HG03378 (cell line): ENCODE data around the gene TTLL12.

ENCODE experiments used
- ATAC-seq: cut with Tn5 transposase; IDR thresholded peaks from one replicate; pipeline ENCODE4 v1.9.1; 2021; ENCODE audit warnings: mild to moderate bottlenecking, moderate library complexity; ENCODE audit not compliant: unreplicated experiment

Gene TTLL12

DNA sequence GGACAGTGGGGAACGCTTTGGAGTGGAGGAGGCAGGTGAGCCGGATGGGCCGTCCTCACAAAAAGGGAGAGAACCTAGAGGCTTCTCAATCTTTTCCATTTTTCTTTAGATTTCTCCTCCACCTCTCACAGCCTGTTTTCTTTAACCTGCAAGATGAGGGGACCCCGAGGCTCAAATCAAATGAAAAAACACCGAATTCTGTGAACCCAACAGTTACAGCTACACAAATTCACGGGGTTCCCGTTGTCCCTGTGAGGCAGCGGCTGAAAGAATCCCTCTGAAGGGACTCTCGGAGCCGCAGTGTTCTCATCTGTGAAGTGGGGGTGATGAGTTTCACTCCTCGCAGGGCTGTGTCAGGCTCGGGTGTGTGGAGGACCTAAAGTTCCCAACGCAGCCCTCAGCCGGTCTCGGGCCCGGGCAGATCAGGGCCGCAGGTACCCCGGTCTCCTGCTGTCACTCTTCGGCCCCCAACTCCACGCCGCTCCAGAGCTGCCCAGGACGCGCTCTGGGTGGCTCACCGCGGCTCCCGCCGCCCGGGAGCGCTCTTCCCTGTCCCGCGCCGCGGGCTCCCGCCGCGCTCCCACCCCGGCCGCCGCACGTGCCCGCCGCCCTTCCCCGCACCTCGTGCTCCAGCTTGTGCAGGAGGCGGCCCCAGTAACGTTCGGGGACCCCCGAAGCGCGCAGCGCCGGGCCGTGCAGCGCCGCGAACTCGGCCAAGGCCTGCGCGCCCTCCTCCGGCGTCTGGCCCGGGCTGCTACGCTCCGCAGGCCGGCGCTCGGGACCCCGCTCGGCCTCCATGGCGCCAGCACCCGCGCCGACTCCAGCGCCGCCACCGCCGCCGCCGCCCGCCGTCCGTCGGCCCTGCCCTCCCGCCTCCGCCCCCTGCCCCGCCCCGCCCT is at the start of gene TTLL12:
TTLL12 (minus strand) TSS at position 863 of the 899 bp plus-strand sequence; CDS start at position 798, 65 bp downstream.
- ATAC-seq, result no peak

DNA sequence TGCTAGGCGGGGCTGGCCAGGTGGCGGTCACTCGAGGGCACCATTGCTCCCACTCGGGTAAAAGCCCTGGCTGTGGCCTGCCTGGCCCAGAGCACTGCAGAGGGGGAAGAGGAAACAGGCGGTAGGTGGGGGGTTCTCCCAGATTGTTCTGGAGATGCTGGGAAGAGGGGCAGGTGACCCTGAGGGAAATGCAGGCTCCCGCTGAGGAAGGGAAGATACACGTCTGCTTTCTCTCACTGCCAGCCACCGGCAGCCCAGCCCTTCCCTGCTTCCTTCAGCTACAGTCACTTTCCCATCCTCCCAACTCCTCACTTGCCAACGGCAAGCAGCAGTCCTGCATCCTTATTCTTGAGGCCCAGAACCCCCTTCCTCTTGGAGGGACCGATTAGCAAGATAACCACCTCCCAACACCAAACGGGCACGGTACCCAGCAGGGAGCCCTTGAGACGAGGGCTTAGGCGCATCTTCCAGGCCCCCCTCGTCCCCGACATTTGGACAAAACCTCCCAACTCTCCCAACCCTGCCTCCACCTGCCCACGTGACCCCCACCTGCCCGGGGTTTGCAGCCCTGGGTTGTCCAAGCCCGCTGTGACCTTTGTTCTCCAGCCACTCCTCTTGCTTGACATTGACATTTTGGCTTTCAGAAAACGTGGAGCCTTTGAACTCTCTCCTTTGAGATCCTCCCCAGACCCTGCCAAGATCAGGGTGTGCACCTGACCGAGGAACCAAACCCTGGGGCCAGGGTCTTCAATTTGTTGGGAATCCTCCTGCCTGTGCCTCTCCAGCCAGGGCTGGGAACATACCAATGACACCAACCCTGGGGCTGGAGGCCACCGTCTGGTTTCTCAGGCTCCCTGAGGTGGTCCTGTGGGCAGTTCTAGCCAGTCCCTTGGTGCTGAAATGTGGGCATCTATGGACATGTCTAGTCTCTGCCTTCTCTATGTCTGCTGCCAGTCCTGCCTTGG is 48.8 kb upstream of the TTLL12 start:
- no peak for ATAC-seq

DNA sequence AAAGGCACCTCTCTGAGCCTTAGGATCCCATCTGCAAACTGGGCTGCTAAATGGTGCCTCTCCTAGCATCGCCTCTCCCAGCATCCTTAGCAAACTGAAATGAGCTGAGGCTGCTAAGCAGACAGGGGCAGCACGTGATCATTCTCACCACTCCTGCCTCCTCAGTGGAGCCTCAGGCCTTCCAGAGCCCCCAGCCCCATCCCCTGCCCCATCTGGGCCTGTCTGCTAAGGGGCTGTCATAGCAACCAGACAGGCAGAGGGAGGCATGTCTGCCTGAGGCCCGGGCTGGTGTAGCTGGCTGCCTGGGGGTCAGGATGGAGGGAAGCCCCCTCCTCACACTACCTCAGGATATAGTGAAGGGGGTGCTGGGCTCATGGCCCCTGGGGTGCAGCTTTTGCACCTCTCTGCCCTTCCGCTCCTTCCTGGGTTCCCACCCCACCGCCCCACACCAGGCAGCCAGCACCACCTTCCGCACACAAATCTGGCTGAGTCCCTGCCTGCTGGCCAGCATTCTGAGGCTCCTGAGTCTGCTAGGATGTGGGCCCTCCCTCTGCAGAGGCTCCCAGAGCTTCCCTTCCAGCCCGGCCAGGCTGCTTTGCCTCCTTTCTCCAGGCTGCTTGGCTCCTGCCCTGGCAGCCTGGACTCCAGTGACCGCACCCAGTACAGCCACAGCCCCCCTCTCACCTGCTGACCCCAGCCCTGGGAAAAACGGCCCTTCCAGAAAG is 47.5 kb upstream of the TTLL12 start:
- no peak for ATAC-seq

DNA sequence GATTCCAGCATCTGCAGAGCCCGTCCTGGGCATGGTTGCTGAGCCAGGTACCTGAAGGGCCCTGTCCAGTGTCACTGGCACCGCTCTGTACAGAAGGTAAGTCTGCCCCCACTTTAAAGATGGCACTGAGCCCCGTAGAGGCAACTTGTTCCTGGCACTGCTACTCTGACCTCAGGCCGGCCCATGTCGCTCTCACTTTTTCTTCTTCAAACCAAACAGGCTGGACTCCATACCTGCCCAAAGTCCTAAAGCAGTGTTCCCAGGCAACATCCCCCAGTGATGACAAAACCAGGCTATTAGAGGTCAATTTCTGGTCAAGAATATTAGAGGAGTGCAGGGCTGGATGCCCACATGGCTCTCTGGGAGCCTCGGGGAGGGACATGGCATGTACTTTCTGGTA is 46.6 kb upstream of the TTLL12 start:
- no peak for ATAC-seq

DNA sequence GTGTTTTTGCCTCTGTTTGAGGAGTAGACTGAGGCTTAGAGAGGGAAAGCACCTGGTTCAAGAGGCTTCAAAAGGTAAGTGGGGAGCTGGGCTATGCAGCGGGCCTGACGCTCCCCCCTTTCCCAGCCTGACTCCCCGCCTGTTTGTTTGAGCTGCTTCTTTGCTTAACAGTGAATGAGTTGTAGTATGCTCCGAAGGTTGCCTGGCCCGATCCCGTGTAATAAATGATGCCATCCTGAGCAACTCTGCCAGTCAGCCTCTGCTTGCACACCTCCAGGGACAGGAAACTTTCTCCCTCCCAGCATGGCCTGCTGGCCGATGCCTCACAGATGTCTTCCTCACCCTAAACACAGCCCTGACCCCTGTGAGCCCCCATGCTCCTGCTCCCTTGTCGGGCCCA is 45.5 kb upstream of the TTLL12 start:
- no peak for ATAC-seq

DNA sequence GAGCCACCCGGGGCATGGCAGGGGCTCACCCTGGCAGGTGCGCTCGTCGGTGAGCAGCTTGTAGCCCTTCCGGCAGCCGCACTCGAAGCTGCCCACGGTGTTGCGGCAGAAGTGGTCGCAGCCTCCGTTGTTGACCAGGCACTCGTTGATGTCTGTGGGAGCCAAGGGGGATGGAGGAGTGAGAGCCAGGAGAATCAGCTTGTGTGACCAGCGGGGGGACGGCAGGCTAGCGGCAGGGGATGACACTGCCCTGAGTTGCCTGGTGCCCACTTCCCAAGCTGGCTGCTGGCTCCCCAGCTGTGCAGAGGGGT is 44.7 kb upstream of the TTLL12 start:
- no peak for ATAC-seq

DNA sequence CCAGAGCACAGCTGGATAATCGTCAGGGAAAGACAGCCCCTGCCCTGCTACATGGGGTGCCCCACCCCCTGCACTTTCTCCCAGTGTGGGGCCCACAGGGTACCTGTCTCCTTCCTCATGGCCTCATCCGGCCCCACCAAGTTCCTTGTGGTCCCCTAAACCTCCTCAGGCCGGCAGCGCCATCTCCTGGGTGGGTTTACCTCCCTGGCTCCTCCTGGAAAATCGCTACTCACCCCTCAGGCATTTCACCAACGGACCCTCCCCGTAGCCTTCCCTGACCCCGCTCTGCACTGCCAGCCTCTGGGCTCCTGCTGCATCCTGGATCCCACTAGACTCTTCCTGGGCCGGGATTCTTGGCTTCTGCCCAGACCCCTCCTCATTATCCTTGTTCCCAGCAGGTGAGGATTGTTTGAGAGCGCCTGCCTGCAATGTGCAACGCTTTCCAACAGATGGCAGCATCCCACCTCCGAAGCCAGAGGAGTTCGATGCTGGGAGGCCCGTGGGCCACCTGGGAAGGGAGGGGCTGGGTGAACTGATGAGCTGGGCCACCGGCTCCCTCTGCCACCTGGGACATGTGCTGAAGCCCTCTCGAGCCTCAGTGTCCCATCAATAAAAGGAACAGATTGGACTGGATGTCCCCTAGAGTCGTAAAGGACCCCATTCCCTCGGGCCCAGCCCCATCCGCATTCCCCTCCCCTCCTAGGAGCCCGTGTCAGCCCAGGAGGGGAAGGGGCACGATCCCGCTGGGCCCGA is 44.2 kb upstream of the TTLL12 start:
- no peak for ATAC-seq

DNA sequence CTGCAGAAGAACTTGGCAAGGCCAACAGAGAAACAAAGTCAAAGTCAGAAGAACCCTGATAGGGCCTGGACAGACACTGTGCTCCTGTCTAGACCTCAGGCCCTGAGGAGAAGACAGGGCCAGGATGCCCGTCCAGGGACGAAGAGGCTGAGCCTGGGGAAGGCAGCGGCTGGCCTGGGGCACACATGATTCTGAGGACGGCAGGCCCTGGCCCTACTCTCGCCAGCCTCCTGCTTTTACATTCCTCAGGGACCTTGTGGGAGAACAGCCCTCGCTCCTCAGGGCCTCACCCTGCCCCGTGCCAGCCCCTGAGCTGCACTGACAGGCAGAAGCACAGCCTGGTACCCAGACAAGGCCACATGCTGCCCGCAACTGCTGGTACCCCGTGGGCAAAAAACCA is 43.6 kb upstream of the TTLL12 start:
- no peak for ATAC-seq

DNA sequence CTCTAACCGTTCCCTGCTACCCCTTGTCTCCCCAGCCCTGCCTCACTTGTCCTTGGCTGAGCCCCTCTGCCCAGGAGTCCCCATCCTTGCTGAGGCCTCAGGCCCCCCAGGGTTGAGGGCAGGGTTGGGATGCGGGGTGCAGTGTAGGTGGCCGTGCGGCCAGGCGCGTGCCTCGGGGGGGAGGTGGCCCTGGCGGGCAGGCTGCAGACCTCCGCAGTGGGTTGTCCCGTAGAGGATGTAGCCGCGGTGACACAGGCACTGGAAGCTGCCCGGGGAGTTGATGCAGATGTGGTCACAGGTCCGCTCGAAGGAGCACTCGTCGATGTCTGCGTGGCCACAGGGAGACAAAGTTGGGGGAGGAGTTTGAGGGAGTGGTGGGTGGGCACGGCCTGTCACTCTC is 41.9 kb upstream of the TTLL12 start:
- ATAC-seq, result no peak

DNA sequence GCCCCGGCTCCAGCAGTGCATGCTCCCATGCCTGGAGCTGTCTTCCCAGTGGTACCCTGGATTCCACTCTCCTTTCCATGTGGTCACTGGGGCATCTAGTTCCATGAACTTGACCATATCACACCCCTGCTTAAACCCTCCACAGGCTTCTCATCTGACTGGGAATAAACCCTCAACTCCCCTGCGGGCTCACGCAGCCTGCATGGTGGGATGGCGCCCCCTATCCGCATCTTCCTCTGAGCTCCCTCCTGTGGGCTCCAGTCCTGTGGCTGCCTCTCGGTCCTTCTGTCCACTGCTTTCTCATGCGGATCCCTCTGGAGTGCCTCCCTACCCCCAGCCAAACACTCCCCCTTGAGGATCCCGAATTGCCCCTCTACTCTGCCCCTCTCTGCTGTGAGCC is 41.4 kb upstream of the TTLL12 start:
- no peak for ATAC-seq

DNA sequence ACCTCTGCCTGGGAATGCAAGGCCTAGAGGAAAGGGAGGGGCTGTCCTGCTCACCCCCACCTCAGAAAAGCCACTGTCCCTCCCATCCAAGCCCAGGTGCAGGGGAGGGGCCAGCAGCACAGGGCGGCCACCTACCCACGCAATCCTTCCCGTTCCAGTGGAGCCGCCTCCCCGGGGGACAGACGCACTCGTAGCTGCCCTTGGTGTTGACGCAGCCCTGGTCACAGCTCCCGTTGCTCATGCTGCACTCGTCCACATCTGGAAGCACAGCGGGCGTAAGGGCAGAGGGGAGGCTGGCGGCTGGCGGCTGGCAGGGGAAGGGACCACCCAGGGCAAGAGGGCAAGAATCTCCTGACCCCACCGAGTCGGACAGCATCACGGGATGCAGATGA is 40.3 kb upstream of the TTLL12 start:
- ATAC-seq, result no peak

DNA sequence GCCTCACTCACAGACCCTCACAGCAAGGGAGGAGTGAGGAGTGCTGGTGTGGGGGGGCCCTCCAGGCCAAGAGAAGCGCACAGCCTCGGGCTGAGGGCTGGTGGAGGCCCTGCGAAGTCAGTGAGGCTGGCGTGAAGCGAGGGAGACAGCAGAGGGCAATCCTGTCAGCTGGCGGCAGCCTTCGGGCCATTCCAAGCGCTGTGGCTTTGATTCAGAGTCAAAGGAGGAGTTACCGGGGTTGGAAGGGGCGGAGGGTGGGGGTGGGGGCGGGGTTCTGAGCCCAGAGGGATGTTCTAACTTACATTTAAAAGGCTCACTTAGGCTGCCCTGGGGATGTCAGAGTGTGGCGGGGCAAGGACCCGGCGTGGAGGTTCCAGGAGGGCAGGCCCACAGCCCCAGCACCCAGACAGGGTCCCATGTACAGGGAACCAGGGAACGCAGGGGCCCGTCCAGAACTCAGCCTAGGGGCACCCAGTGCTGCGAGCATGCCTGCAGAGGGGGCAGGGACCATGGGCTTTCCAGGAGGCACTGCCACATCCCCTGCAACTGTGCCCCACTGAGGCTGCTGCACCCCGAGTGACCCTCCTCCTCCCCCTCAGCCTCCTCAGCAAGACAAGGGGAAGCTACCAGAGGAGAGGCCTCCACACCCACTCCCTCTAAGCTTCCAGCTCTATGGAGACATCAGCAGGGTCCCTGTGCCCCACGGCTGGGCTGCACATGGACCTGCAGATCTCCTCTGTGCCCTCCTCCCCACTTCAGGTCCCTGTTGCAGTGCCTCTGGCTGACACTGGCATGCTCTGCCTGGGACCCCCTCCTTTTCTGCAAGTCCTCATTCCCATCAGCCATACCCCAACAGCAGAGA is 39.7 kb upstream of the TTLL12 start:
- no peak for ATAC-seq

DNA sequence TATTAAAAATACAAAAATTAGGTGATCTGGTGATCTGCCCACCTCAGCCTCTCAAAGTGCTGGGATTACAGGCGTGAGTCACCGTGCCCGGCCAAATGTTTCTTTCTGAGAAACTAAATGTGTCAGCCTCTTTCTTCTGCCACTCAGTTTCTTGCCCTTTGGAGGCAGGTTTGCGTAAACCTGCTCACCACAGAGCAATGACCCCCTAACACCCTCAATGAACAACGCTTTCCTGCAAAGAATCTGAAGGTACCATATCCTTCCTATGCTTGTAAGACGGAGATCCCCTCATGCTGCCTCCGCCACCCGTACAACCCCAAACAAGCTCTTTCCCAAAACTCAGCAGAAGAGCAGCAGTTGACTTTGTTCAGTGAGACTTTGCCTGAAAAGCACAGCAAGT is 38.7 kb upstream of the TTLL12 start:
- ATAC-seq, result no peak

DNA sequence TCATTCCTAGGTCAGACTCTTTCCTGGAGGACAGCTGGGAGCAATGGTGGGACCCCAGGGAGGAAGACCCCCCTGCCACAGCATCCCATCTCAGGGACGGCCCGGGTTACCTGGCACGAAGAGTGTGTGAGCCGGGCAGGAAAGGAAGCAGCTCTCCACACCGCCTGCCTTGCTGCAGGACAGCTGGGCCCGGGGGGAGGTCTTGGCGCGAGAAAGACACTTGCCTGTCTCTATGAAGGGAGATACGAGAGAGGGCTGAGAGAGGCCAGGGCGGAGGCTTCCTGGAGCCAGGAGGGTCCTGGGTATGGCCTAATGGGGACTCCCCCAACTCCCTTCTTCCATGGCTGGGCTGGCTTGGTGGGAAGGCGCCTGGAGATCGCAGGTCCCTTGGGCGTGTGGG is 36.1 kb upstream of the TTLL12 start:
- no peak for ATAC-seq

DNA sequence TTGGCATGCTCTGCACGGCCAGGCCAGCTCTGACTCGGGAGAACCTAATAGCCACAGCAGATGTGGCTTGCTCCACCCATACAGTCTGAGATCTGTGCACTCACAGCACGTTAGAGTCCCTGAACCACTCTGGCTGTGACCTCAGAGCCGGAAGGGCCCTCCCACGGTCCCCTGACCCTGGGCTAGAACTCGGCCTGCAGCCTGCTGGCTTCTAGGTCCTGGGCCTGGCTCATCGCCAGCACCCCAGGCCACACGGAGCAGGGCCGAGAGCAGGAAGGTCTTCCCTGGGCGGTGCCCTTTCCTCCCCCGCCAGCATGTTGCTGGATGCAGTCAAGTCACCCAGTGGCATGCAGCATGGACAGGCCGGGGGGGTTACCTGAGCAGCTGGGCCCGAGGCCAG is 35.3 kb upstream of the TTLL12 start:
- ATAC-seq, result no peak

DNA sequence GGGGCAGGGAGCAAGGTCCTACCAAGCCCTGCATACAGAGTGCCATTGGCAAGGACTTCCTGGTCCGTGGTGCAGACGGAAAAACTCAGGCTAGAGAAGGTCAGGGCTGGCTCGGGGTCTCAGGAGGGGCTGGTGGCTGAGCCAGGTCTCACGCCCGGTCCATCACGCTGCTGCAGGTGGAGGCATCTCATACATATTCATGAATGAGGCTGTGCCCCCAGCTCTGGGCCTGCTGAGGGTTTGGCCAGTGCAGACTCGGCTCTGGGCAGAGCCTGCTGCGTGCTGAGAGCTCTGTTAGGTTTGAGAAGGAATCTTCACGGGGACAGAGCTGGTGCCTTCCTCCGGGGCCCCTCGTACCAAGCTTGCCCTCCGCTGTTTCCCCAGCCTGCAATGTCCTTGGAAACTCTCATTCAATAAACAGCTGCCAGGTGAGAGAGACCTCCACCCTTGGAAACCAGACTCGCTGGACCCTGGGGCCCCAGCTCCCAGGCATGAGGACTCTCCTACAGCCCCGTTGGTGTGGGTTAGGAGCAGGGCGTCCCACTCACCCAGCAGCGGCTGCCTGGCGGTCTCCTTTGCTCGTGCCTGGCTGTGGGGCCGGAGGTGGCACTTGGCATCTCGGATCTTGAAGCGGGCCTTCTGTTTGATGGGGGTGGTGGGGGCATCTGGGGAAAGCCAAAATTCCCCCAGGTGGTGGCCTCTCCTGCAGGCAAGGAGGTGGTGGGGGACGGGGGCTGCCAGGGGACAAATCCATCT is 33.9 kb upstream of the TTLL12 start:
- no peak for ATAC-seq

DNA sequence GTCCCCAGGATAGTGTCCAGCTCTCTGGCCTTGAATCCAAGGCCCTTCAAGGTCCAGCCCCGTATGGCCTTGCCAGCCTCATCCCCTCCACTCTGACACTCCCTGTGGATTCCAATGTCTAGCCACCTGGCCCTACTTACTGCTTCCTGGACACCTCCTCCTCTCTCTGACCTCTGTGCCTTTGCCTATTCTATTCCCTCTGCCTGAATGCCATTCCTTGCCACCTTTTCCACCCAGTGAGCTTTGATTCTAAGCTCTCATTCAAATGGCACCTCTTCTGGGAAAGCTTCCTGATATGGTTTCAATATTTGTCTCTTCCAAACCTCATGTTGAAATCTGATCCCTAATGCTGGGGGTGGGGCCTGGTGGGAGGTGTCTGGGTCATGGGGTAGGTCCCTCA is 31.9 kb upstream of the TTLL12 start:
- no peak for ATAC-seq

DNA sequence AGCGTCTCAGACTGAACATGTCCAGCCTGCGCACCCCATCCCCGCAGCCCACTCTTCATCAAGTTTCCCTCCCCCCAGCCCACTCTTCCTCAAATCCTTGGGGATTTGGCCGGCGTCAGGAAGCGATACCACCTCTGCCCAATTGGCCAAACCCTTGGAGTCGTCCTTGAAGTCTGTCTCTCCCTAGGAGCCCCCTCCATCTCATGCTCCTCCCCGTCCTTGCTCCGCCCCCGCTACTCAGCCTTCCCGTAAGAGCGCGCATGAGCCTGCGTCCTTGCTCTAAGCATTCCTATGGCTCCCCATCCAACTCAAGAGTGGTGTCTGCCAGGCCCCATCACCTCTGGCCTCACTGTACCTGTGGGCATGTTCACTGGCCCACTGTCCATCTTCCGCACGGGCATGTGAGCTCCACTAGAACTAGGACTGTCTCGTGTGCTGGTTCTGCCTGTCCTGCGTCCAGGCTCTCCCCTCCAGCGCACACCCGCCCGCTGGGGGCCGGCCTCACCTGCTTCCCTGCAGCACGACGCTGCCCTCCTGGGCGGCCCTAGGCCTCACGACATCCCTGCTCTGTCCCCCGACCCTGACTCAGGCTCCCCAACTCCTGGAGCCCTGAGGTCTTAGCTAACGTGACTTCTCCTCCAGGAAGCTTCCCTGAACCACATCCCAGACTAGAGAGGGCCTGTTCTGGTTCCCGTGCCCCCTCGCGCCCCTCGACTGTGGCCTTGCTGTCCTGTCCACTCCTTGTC is 30.5 kb upstream of the TTLL12 start:
- ATAC-seq, result no peak
